ENCODE results near the gene SMAP1.

DNA sequence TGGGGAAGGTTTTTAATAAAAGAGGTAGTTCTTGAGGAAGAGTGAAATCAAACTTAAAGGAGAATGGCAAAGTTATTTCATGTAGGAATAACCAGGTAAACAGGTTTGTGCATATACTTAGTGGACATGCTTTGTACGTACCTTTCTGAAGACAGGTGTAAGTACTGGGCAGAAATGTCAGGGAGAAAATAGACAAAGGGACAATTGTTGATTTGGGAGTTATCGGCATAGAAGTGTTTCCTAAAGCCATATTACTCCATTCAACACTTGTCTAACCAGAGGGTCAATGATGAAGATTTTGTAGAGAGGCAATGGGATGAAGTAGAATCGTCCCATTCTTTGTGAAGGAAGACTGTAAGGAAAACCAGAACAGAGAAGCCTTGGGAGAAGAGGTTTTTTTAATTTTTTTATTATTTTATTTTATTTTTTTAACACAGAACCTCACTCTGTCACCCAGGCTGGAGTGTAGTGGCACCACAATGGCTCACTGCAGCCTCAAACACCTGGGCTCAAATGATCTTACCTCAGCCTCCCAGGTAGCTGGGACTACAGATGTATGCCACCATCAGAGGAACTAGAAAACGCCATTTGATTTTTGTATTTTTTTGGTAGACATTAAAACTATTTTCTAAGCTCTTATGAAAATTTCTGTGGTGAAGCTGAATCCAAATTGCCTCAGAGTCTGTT lies 18.0 kb downstream of the SMAP1 start:
- TF ChIP-seq, protein P1, sequence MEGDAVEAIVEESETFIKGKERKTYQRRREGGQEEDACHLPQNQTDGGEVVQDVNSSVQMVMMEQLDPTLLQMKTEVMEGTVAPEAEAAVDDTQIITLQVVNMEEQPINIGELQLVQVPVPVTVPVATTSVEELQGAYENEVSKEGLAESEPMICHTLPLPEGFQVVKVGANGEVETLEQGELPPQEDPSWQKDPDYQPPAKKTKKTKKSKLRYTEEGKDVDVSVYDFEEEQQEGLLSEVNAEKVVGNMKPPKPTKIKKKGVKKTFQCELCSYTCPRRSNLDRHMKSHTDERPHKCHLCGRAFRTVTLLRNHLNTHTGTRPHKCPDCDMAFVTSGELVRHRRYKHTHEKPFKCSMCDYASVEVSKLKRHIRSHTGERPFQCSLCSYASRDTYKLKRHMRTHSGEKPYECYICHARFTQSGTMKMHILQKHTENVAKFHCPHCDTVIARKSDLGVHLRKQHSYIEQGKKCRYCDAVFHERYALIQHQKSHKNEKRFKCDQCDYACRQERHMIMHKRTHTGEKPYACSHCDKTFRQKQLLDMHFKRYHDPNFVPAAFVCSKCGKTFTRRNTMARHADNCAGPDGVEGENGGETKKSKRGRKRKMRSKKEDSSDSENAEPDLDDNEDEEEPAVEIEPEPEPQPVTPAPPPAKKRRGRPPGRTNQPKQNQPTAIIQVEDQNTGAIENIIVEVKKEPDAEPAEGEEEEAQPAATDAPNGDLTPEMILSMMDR (IDR thresholded peaks at IDR 0.05): no peak
- TF ChIP-seq ZFX (IDR thresholded peaks at IDR 0.05; ENCODE audit: borderline replicate concordance): no peak
